Keratinocyte (primary cell): Measurements from ENCODE around the gene ZHX3. TPM values are rescaled to one million over a fixed set of nuclear protein-coding genes. Genes with fewer than 3 reads are reported as not detected.

Experiments
- DNase-seq: peaks from one replicate; pipeline ENCODE4 v3.0.0-alpha.2; 2011; ENCODE audit warnings: low read depth, missing footprints, low spot score
- FAIRE-seq: peaks from 2 replicates; lab custom pipeline; 2011; peaks lifted over from hg19 to GRCh38; lab: Jason Lieb, UNC
- H2AFZ ChIP-seq: 2 replicates; pipeline ENCODE4 v1.6.0; 2012; ENCODE audit warnings: low read length, control low read depth, inconsistent platforms; ENCODE audit not compliant: control insufficient read depth
- H3K27ac ChIP-seq: 2 replicates; pipeline ENCODE4 v1.5.1; 2011; ENCODE audit warnings: low read length; ENCODE audit not compliant: control insufficient read depth, insufficient read depth
- H3K27me3 ChIP-seq: 3 replicates; pipeline ENCODE4 v1.6.0; 2011; ENCODE audit warnings: low read length; ENCODE audit not compliant: control insufficient read depth, insufficient read depth; ENCODE audit errors: extremely low read depth
- H3K36me3 ChIP-seq, 2 experiments: 2 replicates in 1 of 2; 3 replicates in 1 of 2; pipeline ENCODE4 v1.5.1; 2011; ENCODE audit warnings: low read length in 2 of 2, mild to moderate bottlenecking in 1 of 2; ENCODE audit not compliant: control insufficient read depth in 2 of 2, insufficient read depth in 2 of 2; ENCODE audit errors: extremely low read depth in 1 of 2
- H3K4me1 ChIP-seq: 3 replicates; pipeline ENCODE4 v1.5.1; 2011; ENCODE audit warnings: low read length; ENCODE audit not compliant: control insufficient read depth, insufficient read depth; ENCODE audit errors: extremely low read depth
- H3K4me2 ChIP-seq: 3 replicates; pipeline ENCODE4 v1.6.0; 2011; ENCODE audit warnings: low read depth, low read length; ENCODE audit not compliant: control insufficient read depth, insufficient read depth; ENCODE audit errors: extremely low read depth
- H3K4me3 ChIP-seq, 3 experiments: fragments of 200-600 bp in 1 of 3; sonication (generic) in 1 of 3; 2 replicates in 2 of 3; 3 replicates in 1 of 3; pipeline ENCODE4 v1.5.1; 2011 to 2016; ENCODE audit warnings: low read length in 3 of 3, mild to moderate bottlenecking in 3 of 3, control low read depth in 2 of 3, inconsistent platforms in 1 of 3, low read depth in 1 of 3, mixed read lengths in 1 of 3, mixed run types in 1 of 3, moderate library complexity in 1 of 3; ENCODE audit not compliant: control insufficient read depth in 2 of 3, insufficient read depth in 2 of 3; ENCODE audit errors: extremely low read depth in 1 of 3
- H3K79me2 ChIP-seq: 2 replicates; pipeline ENCODE4 v1.6.0; 2012; ENCODE audit warnings: low read length; ENCODE audit not compliant: control insufficient read depth, insufficient read depth
- H3K9ac ChIP-seq: 3 replicates; pipeline ENCODE4 v1.6.0; 2011; ENCODE audit warnings: low read length; ENCODE audit not compliant: control insufficient read depth, insufficient read depth; ENCODE audit errors: extremely low read depth
- H3K9me1 ChIP-seq: 3 replicates; pipeline ENCODE4 v1.6.0; 2011; ENCODE audit warnings: low read length; ENCODE audit not compliant: control insufficient read depth, insufficient read depth; ENCODE audit errors: extremely low read depth
- H3K9me3 ChIP-seq: 2 replicates; pipeline ENCODE4 v1.5.1; 2012; ENCODE audit warnings: low read depth, low read length; ENCODE audit not compliant: control insufficient read depth
- H4K20me1 ChIP-seq: 3 replicates; pipeline ENCODE4 v1.6.0; 2011; ENCODE audit warnings: low read length; ENCODE audit not compliant: control insufficient read depth, insufficient read depth; ENCODE audit errors: extremely low read depth
- CTCF ChIP-seq, 3 experiments: IDR thresholded peaks in 1 of 3; conservative IDR thresholded peaks in 1 of 3; optimal IDR thresholded peaks in 1 of 3; 2 replicates in 2 of 3; 3 replicates in 1 of 3; pipeline versions ENCODE3 to v1.5.1; 2011; ENCODE audit warnings: low read length in 3 of 3, mild to moderate bottlenecking in 3 of 3, moderate library complexity in 2 of 3, control low read depth in 1 of 3, inconsistent platforms in 1 of 3; ENCODE audit not compliant: insufficient read depth in 2 of 3; ENCODE audit errors: extremely low read depth in 1 of 3
- EZH2 ChIP-seq: IDR thresholded peaks from one replicate; pipeline ENCODE4 v1.6.1; 2012; ENCODE audit warnings: inconsistent platforms, mild to moderate bottlenecking, low read length, moderate library complexity
- dilution Hi-C: fragments of 300-500 bp; cut with MboI; formaldehyde crosslinking; loops from one replicate; pipeline ENCODE4 v1.7.0; 2020; ENCODE audit warnings: low sequenced_read_pairs; ENCODE audit not compliant: extremely low pct_ligation_motif_present
- polyA plus RNA-seq, 5 experiments: library from polyadenylated mRNA; depleted of rRNA in 3 of 5; stranded (reverse) in 3 of 5; stranded (forward) in 1 of 5; unstranded in 1 of 5; fragments of >200 nt; gene quantifications; 1 replicate in 1 of 5; 2 replicates in 3 of 5; 3 replicates in 1 of 5; pipeline versions ENCODE4 v1.2.1 to v1.2.3, GENCODE V29; 2011 to 2012; ENCODE audit warnings: missing spikeins in 2 of 5, low read depth in 1 of 5, low replicate concordance in 1 of 5

ZHX3 gene
- polyA plus RNA-seq, 1 donor (not counting 4 experiments of a cell fraction or from before 2014, with no cell fraction given) = 16.5 TPM

GRCh38 chr20:41145821-41146620 is 171.5 kb downstream of the ZHX3 start:
- no peak overlapping the region for H2AFZ ChIP-seq
- peaks cover 8% of the 10 kb centered on the region for H4K20me1 ChIP-seq
- FAIRE-seq (no peak), DNase-seq (no peak)
- no peak overlapping the region for H3K4me3 ChIP-seq
- no peak overlapping the region for H3K27ac ChIP-seq
- peaks cover 3% of the 10 kb centered on the region for H3K9me1 ChIP-seq
- no peaks in the 10 kb centered on the region for H3K27me3 ChIP-seq
- dilution Hi-C loops = no loop called here
- H3K79me2 ChIP-seq = peaks cover 94% of the 10 kb centered on the region
- H3K9ac ChIP-seq = no peak overlapping the region
- TF ChIP-seq CTCF (optimal IDR thresholded peaks at IDR 0.05 in 1 of 3, IDR thresholded peaks at IDR 0.05 in 1 of 3, conservative IDR thresholded peaks at IDR 0.05 in 1 of 3; ENCODE audit: extremely low read depth in 1 of 3, insufficient read depth in 2 of 3, low read length in 3 of 3) = no peak
- no peak for TF ChIP-seq EZH2
- H3K36me3 ChIP-seq = no peaks in the 10 kb centered on the region
- peaks cover 9% of the 10 kb centered on the region for H3K4me1 ChIP-seq
- no peaks in the 10 kb centered on the region for H3K9me3 ChIP-seq
- no peak overlapping the region for H3K4me2 ChIP-seq

GRCh38 chr20:41145317-41145716 is 172.2 kb downstream of the ZHX3 start:
- no peaks in the 10 kb centered on the region for H3K27me3 ChIP-seq
- dilution Hi-C loops = no loop called here
- peaks cover 94% of the 10 kb centered on the region for H3K79me2 ChIP-seq
- H3K4me1 ChIP-seq = peaks cover 9% of the 10 kb centered on the region
- peaks cover 8% of the 10 kb centered on the region for H4K20me1 ChIP-seq
- no peak for DNase-seq
- H3K9me3 ChIP-seq = no peaks in the 10 kb centered on the region
- H3K36me3 ChIP-seq = no peaks in the 10 kb centered on the region
- no peak overlapping the region for H3K27ac ChIP-seq
- H3K9ac ChIP-seq = no peak overlapping the region
- no peak overlapping the region for H2AFZ ChIP-seq
- peaks cover 3% of the 10 kb centered on the region for H3K9me1 ChIP-seq
- TF ChIP-seq EZH2 (no peak), CTCF (optimal IDR thresholded peaks at IDR 0.05 in 1 of 3, IDR thresholded peaks at IDR 0.05 in 1 of 3, conservative IDR thresholded peaks at IDR 0.05 in 1 of 3; ENCODE audit: extremely low read depth in 1 of 3, insufficient read depth in 2 of 3, low read length in 3 of 3) (no peak)
- FAIRE-seq = no peak
- no peak overlapping the region for H3K4me2 ChIP-seq
- H3K4me3 ChIP-seq = no peak overlapping the region
